WTC11 (cell line): ENCODE data around the gene MARF1. TPM values are rescaled to one million over a fixed set of nuclear protein-coding genes. Genes with fewer than 3 reads are reported as not detected.

Experiments used
- ATAC-seq: fragments of 200-7000 bp; cut with Tn5 transposase; 2 replicates; pipeline ENCODE4 v1.10.0; 2021; ENCODE audit warnings: mild to moderate bottlenecking, moderate library complexity
- CTCF ChIA-PET: fragments of 300-600 bp; sonication (Branson Sonifier 250); formaldehyde crosslinking; loops from one replicate; lab custom pipeline; 2021; ENCODE audit warnings: antibody characterized with exemption; lab: Charles Lee
- POLR2A ChIA-PET: fragments of 350-600 bp; sonication (Branson Sonifier 250); formaldehyde crosslinking; loops from one replicate; lab custom pipeline; 2021; ENCODE audit warnings: antibody characterized with exemption; lab: Charles Lee
- DNase-seq: peaks from one replicate; pipeline ENCODE4 v3.0.0; 2021; ENCODE audit warnings: low spot score
- H3K27ac Mint-ChIP-seq: 2 replicates; pipeline ENCODE4 v1.8.0; 2021; ENCODE audit warnings: mixed read lengths
- H3K27me3 Mint-ChIP-seq: 2 replicates; pipeline ENCODE4 v1.8.0; 2021; ENCODE audit warnings: low read depth, mild to moderate bottlenecking, moderate library complexity, mixed read lengths
- H3K36me3 Mint-ChIP-seq: 2 replicates; pipeline ENCODE4 v1.8.0; 2021; ENCODE audit warnings: mixed read lengths
- H3K4me1 Mint-ChIP-seq: 2 replicates; pipeline ENCODE4 v1.8.0; 2022; ENCODE audit warnings: mixed read lengths
- H3K4me3 Mint-ChIP-seq: 2 replicates; pipeline ENCODE4 v1.8.0; 2021; ENCODE audit warnings: mild to moderate bottlenecking, moderate library complexity, mixed read lengths
- H3K9me3 Mint-ChIP-seq: 2 replicates; pipeline ENCODE4 v1.8.0; 2021; ENCODE audit warnings: mixed read lengths
- AR ChIP-seq: fragments of 250-450 bp; sonication (Bioruptor Pico); IDR thresholded peaks from 2 replicates; pipeline ENCODE4 v1.9.0; 2021; ENCODE audit warnings: mild to moderate bottlenecking
- ARID4B ChIP-seq: sonication (generic); formaldehyde crosslinking; IDR thresholded peaks from 2 replicates; pipeline ENCODE4 v1.8.0; 2023; ENCODE audit warnings: missing genetic modification reagents, mild to moderate bottlenecking, borderline replicate concordance
- CTCF ChIP-seq: fragments of 200-600 bp; IDR thresholded peaks from 2 replicates; pipeline ENCODE4 v1.8.0; 2022; ENCODE audit warnings: antibody characterized with exemption
- EMX1 ChIP-seq: fragments of 250-450 bp; sonication (Bioruptor Pico); IDR thresholded peaks from 2 replicates; pipeline ENCODE4 v1.8.0; 2021; ENCODE audit warnings: mild to moderate bottlenecking
- ETV6 ChIP-seq: sonication (generic); formaldehyde crosslinking; IDR thresholded peaks from 2 replicates; pipeline ENCODE4 v1.8.1; 2022; ENCODE audit warnings: mild to moderate bottlenecking, missing genetic modification reagents
- FOXP4 ChIP-seq: sonication (generic); formaldehyde crosslinking; IDR thresholded peaks from 2 replicates; pipeline ENCODE4 v1.8.0; 2022; ENCODE audit warnings: mild to moderate bottlenecking, missing genetic modification reagents
- GABPB1 ChIP-seq: sonication (generic); formaldehyde crosslinking; IDR thresholded peaks from 2 replicates; pipeline ENCODE4 v1.8.1; 2023; ENCODE audit warnings: mild to moderate bottlenecking, missing genetic modification reagents
- GTF2I ChIP-seq: fragments of 250-450 bp; sonication (Bioruptor Pico); conservative IDR thresholded peaks from 2 replicates; pipeline ENCODE4 v1.4.0; 2021; ENCODE audit warnings: mild to moderate bottlenecking
- NR3C1 ChIP-seq: sonication (generic); formaldehyde crosslinking; conservative IDR thresholded peaks from 2 replicates; pipeline ENCODE4 v1.8.1; 2023; ENCODE audit warnings: low read depth, mild to moderate bottlenecking, missing genetic modification reagents
- SMAD4 ChIP-seq: sonication (generic); formaldehyde crosslinking; IDR thresholded peaks from 2 replicates; pipeline ENCODE4 v1.8.0; 2022; ENCODE audit warnings: mild to moderate bottlenecking, missing genetic modification reagents
- SP1 ChIP-seq: sonication (generic); formaldehyde crosslinking; conservative IDR thresholded peaks from 2 replicates; pipeline ENCODE4 v1.8.1; 2022; ENCODE audit warnings: missing genetic modification reagents
- ZBTB21 ChIP-seq: sonication (generic); formaldehyde crosslinking; IDR thresholded peaks from 2 replicates; pipeline ENCODE4 v1.8.1; 2023; ENCODE audit warnings: mild to moderate bottlenecking, missing genetic modification reagents, borderline replicate concordance
- ZNF138 ChIP-seq: sonication (generic); formaldehyde crosslinking; conservative IDR thresholded peaks from 2 replicates; pipeline ENCODE4 v1.8.1; 2022; ENCODE audit warnings: mild to moderate bottlenecking, moderate library complexity, missing genetic modification reagents
- total RNA-seq: library from RNA; stranded (reverse); gene quantifications from 3 replicates; pipeline ENCODE4 v1.2.3, GENCODE V29; 2021
- TF ChIP-seq, protein P1 (sequence below): sonication (generic); formaldehyde crosslinking; IDR thresholded peaks from 2 replicates; pipeline ENCODE4 v1.8.1; 2022; ENCODE audit warnings: mild to moderate bottlenecking, moderate library complexity, missing genetic modification reagents
- TF ChIP-seq, protein P2 (sequence below): sonication (generic); formaldehyde crosslinking; IDR thresholded peaks from 2 replicates; pipeline ENCODE4 v1.8.1; 2023; ENCODE audit warnings: mild to moderate bottlenecking, missing genetic modification reagents, moderate library complexity
- TF ChIP-seq, protein P3 (sequence below): fragments of 250-450 bp; sonication (Bioruptor Pico); IDR thresholded peaks from 2 replicates; pipeline ENCODE4 v1.9.0; 2021; ENCODE audit warnings: mild to moderate bottlenecking, borderline replicate concordance

Gene MARF1
- total RNA-seq, 1 experiment from 2014 or later, result 31.9 TPM

DNA sequence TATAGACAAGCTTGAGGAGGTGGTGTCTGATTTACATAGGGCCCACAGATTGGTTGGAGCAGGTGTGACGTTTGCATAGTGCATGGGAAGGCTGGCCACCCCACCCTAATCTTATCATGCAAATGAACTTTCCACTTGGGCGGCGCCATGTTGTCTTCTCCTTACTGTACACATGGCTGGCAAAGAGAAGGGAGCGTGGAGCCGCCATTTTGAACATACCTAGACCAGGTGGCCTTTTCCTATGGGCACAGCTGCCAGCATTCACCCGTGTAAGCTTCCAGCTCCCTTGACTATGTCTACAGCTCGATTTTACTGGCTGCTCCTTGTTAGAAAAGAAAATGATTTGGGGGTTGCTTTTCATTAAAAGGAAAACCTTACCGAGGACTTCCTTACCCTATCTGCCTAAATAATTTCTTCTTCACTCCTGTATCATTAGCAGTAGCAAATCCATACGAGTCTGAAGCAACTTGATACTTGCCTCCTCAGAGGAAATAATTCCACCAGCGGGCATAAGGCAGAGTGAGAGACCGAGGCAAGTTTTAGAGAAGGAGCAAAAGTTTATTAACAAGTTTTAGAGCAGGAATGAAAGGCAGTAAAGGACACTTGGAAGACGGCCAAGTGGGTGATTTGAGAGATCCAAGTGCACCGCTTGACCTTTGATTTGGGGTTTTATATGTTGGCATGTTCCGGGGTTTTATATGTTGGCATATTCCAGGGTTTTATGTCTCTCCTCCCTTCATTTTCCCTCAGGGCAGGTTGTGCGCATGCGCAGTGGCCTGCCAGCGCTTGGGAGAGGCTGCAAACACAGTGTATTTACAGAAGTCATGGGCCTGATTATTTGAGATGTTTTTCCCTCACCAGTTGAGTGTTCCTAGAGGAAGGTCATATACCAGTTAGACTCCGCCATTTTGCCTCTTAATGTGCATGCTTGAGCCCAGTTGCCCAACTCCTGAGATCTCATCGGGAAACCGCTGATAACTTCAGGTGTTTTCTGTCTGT lies 65.7 kb downstream of the MARF1 start:
- H3K27ac Mint-ChIP-seq, result no peak overlapping the region
- peaks cover 10% of the 10 kb centered on the region for H3K9me3 Mint-ChIP-seq
- H3K4me1 Mint-ChIP-seq, result peaks cover 14% of the 10 kb centered on the region

More for the DNA sequence above, 65.7 kb downstream of the MARF1 start:
- TF ChIP-seq, protein P1, sequence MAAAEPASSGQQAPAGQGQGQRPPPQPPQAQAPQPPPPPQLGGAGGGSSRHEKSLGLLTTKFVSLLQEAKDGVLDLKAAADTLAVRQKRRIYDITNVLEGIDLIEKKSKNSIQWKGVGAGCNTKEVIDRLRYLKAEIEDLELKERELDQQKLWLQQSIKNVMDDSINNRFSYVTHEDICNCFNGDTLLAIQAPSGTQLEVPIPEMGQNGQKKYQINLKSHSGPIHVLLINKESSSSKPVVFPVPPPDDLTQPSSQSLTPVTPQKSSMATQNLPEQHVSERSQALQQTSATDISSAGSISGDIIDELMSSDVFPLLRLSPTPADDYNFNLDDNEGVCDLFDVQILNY (CRISPR knock-in tag), result no peak
- TF ChIP-seq CTCF (no peak), GABPB1 (no peak), FOXP4 (CRISPR knock-in tag) (no peak), EMX1 (CRISPR knock-in tag) (no peak), GTF2I (CRISPR knock-in tag) (no peak), SMAD4 (CRISPR knock-in tag) (no peak), ZNF138 (CRISPR knock-in tag) (no peak), AR (CRISPR knock-in tag) (no peak), NR3C1 (CRISPR knock-in tag) (no peak), ETV6 (CRISPR knock-in tag) (no peak), ZBTB21 (CRISPR knock-in tag) (no peak), SP1 (CRISPR knock-in tag) (no peak), ARID4B (CRISPR knock-in tag) (no peak)
- TF ChIP-seq, protein P2, sequence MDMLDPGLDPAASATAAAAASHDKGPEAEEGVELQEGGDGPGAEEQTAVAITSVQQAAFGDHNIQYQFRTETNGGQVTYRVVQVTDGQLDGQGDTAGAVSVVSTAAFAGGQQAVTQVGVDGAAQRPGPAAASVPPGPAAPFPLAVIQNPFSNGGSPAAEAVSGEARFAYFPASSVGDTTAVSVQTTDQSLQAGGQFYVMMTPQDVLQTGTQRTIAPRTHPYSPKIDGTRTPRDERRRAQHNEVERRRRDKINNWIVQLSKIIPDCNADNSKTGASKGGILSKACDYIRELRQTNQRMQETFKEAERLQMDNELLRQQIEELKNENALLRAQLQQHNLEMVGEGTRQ (CRISPR knock-in tag), result no peak
- TF ChIP-seq, protein P3, sequence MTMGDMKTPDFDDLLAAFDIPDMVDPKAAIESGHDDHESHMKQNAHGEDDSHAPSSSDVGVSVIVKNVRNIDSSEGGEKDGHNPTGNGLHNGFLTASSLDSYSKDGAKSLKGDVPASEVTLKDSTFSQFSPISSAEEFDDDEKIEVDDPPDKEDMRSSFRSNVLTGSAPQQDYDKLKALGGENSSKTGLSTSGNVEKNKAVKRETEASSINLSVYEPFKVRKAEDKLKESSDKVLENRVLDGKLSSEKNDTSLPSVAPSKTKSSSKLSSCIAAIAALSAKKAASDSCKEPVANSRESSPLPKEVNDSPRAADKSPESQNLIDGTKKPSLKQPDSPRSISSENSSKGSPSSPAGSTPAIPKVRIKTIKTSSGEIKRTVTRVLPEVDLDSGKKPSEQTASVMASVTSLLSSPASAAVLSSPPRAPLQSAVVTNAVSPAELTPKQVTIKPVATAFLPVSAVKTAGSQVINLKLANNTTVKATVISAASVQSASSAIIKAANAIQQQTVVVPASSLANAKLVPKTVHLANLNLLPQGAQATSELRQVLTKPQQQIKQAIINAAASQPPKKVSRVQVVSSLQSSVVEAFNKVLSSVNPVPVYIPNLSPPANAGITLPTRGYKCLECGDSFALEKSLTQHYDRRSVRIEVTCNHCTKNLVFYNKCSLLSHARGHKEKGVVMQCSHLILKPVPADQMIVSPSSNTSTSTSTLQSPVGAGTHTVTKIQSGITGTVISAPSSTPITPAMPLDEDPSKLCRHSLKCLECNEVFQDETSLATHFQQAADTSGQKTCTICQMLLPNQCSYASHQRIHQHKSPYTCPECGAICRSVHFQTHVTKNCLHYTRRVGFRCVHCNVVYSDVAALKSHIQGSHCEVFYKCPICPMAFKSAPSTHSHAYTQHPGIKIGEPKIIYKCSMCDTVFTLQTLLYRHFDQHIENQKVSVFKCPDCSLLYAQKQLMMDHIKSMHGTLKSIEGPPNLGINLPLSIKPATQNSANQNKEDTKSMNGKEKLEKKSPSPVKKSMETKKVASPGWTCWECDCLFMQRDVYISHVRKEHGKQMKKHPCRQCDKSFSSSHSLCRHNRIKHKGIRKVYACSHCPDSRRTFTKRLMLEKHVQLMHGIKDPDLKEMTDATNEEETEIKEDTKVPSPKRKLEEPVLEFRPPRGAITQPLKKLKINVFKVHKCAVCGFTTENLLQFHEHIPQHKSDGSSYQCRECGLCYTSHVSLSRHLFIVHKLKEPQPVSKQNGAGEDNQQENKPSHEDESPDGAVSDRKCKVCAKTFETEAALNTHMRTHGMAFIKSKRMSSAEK, result no peak
- ATAC-seq (no peak), DNase-seq (no peak)
- POLR2A ChIA-PET, result no interaction called here
- Mint-ChIP-seq H3K4me3 (no peak overlapping the region), H3K36me3 (no peaks in the 10 kb centered on the region), H3K27me3 (no peaks in the 10 kb centered on the region)
- CTCF ChIA-PET, result no interaction called here
